Coronary artery (tissue), 2 donors: ENCODE results near the gene OLFML2B.

Experiments used
- DNase-seq: peaks from one replicate; pipeline ENCODE4 v3.0.0-alpha.2; 2017; ENCODE audit warnings: low spot score
- H3K27ac ChIP-seq, 2 donors: fragments of 200-600 bp; sonication (generic); one replicate each; pipeline ENCODE4 v1.5.1; 2016 to 2019
- H3K4me3 ChIP-seq: fragments of 200-600 bp; sonication (generic); 2 replicates; pipeline ENCODE4 v1.5.1; 2016; ENCODE audit warnings: mild to moderate bottlenecking, moderate library complexity
- CTCF ChIP-seq: fragments of 200-600 bp; sonication (generic); IDR thresholded peaks from one replicate; pipeline ENCODE4 v1.5.1; 2019; ENCODE audit warnings: antibody characterized with exemption

The OLFML2B gene

GRCh38 chr1:161999301-162000052, 24.2 kb downstream of the OLFML2B start:
- no peak for TF ChIP-seq CTCF
- H3K4me3 ChIP-seq = no peak overlapping the region
- DNase-seq = no peak
- no peak overlapping the region for H3K27ac ChIP-seq

- H3K27ac ChIP-seq = no peak overlapping the region
- TF ChIP-seq CTCF = no peak
- DNase-seq = no peak
- no peak overlapping the region for H3K4me3 ChIP-seq
Measured at GRCh38 chr1:161998811-161999210, 24.9 kb downstream of the OLFML2B start.

- H3K4me3 ChIP-seq = no peak overlapping the region
- DNase-seq = no peak
- no peak overlapping the region for H3K27ac ChIP-seq
- TF ChIP-seq CTCF = no peak
Measured at GRCh38 chr1:161997152-161997551, 26.5 kb downstream of the OLFML2B start.

GRCh38 chr1:161994175-161994668, 29.4 kb downstream of the OLFML2B start:
- peak overlapping the region in 1 of 2 donors; percentile 2 for H3K27ac ChIP-seq
- DNase-seq = no peak
- TF ChIP-seq CTCF = no peak
- peak overlapping the region; percentile 35 for H3K4me3 ChIP-seq

GRCh38 chr1:161993576-161993975, 30.1 kb downstream of the OLFML2B start:
- no peak for DNase-seq
- Histone ChIP-seq H3K4me3 (no peak overlapping the region), H3K27ac (no peak overlapping the region)
- no peak for TF ChIP-seq CTCF

GRCh38 chr1:161989786-161990185, 33.9 kb downstream of the OLFML2B start:
- TF ChIP-seq CTCF = no peak
- Histone ChIP-seq H3K27ac (peak overlapping the region in 1 of 2 donors; percentile 54), H3K4me3 (no peak overlapping the region)
- no peak for DNase-seq

- DNase-seq = no peak
- Histone ChIP-seq H3K4me3 (no peak overlapping the region), H3K27ac (peak overlapping the region in 1 of 2 donors; percentile 54)
- TF ChIP-seq CTCF = no peak
Measured at GRCh38 chr1:161989108-161989507, 34.6 kb downstream of the OLFML2B start.
